Neural progenitor cell (in vitro differentiated cells): ENCODE results near the gene HHAT.

ENCODE experiments used
- EZH2 ChIP-seq: fragments of 200-600 bp; sonication (generic); IDR thresholded peaks from 2 replicates; pipeline ENCODE4 v1.6.1; 2017; ENCODE audit warnings: antibody characterized with exemption, mild to moderate bottlenecking, moderate library complexity
- EZH2phosphoT487 ChIP-seq: fragments of 200-600 bp; sonication (generic); IDR thresholded peaks from 2 replicates; pipeline ENCODE4 v1.6.1; 2017; ENCODE audit warnings: antibody characterized with exemption
- TF ChIP-seq, protein P1 (sequence below): fragments of 200-600 bp; sonication (generic); IDR thresholded peaks from 2 replicates; pipeline ENCODE4 v1.5.1; 2017; ENCODE audit warnings: antibody characterized with exemption, mild to moderate bottlenecking

DNA sequence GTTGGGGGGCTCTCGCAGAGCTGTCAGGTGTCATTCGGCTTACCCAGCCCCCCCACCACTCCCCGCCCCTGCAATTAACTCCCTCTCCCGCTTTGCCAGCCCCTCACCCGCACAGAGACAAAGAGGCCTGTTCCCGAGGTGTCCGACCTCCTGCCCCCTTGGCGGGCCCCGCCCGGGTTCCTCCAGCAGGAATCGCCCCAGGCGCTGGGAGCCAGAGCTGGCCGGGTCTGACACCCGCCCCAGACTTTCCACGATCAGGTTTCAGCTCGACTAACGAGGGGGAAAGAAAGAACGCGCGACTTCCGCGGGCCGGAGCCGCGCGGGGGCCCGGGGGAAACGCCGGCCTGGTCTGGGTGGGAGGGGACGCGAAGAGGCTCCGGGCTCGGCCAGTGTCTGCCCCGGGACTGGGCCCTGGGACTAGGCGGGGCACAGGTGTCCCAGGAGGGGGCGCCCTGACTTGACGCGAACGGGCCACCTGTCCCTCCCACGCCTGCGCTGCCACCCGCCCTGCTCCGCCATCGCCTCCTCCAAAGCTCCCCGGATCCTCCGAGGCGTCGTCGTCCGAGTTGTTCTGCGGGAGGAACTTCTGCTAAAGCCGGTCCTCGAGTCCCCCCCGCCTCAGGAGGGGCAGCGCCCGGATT, 36.4 kb upstream of the HHAT start:
- TF ChIP-seq, protein P1, sequence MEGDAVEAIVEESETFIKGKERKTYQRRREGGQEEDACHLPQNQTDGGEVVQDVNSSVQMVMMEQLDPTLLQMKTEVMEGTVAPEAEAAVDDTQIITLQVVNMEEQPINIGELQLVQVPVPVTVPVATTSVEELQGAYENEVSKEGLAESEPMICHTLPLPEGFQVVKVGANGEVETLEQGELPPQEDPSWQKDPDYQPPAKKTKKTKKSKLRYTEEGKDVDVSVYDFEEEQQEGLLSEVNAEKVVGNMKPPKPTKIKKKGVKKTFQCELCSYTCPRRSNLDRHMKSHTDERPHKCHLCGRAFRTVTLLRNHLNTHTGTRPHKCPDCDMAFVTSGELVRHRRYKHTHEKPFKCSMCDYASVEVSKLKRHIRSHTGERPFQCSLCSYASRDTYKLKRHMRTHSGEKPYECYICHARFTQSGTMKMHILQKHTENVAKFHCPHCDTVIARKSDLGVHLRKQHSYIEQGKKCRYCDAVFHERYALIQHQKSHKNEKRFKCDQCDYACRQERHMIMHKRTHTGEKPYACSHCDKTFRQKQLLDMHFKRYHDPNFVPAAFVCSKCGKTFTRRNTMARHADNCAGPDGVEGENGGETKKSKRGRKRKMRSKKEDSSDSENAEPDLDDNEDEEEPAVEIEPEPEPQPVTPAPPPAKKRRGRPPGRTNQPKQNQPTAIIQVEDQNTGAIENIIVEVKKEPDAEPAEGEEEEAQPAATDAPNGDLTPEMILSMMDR, result peak; percentile 59
- TF ChIP-seq EZH2, result no peak
- TF ChIP-seq EZH2phosphoT487, result no peak
